K562 (cell line): ENCODE results near the gene KCNK1. TPM values are rescaled to one million over a fixed set of nuclear protein-coding genes. Genes with fewer than 3 reads are reported as not detected.
A peak's percentile ranks its signal among the peaks of the same experiment; 100 is the strongest.

ENCODE experiments used
- ASH1L ChIP-seq: fragments of 450-650 bp; IDR thresholded peaks from 2 replicates; pipeline ENCODE4 v1.6.1; 2018; ENCODE audit warnings: borderline replicate concordance, mild to moderate bottlenecking, low read depth; ENCODE audit not compliant: partially characterized antibody
- CXXC5 ChIP-seq: fragments of 250-450 bp; sonication (Bioruptor Pico); IDR thresholded peaks from 2 replicates; pipeline ENCODE4 v1.8.0; 2022; ENCODE audit warnings: inconsistent platforms, mild to moderate bottlenecking, moderate library complexity
- MYNN ChIP-seq, 2 experiments: sonication (generic); formaldehyde crosslinking in 1 of 2; IDR thresholded peaks; 2 replicates each; pipeline versions ENCODE4 v1.5.0 to v1.6.1; 2016 to 2020; ENCODE audit warnings: antibody characterized with exemption in 1 of 2, missing genetic modification reagents in 1 of 2
- NCOA1 ChIP-seq: fragments of 450-650 bp; IDR thresholded peaks from 2 replicates; pipeline ENCODE4 v1.6.1; 2016; ENCODE audit warnings: low read depth
- NFIC ChIP-seq: fragments of 450-650 bp; IDR thresholded peaks from 2 replicates; pipeline ENCODE4 v1.6.1; 2017; ENCODE audit warnings: mild to moderate bottlenecking, inconsistent platforms
- SMC3 ChIP-seq: conservative IDR thresholded peaks from 2 replicates; pipeline ENCODE4 v1.6.1; 2011; ENCODE audit warnings: low read depth, low read length, improper control_type of control experiment; ENCODE audit not compliant: insufficient read depth
- THRAP3 ChIP-seq: fragments of 450-650 bp; IDR thresholded peaks from 2 replicates; pipeline ENCODE4 v1.6.1; 2016; ENCODE audit warnings: mild to moderate bottlenecking, inconsistent platforms, borderline replicate concordance
- ZNF143 ChIP-seq: sonication (generic); formaldehyde crosslinking; IDR thresholded peaks from 2 replicates; pipeline ENCODE4 v1.9.0; 2022; ENCODE audit warnings: mild to moderate bottlenecking, missing genetic modification reagents
- ZNF699 ChIP-seq: fragments of 250-450 bp; sonication (Bioruptor Pico); IDR thresholded peaks from 2 replicates; pipeline ENCODE4 v1.8.0; 2021; ENCODE audit warnings: mild to moderate bottlenecking, moderate library complexity; ENCODE audit not compliant: insufficient replicate concordance
- ZNF830 ChIP-seq: fragments of 250-450 bp; sonication (Bioruptor Pico); IDR thresholded peaks from 2 replicates; pipeline ENCODE4 v1.5.0; 2021; ENCODE audit warnings: mild to moderate bottlenecking
- polyA plus RNA-seq, 8 experiments: library from polyadenylated mRNA; depleted of rRNA in 4 of 8; stranded (reverse) in 5 of 8; unstranded in 3 of 8; fragments of >200 nt; fragmentation: Nextera tagmentation in 2 of 8; fragmentation: Illumina TruSeq in 1 of 8; extraction: Ambion mirVana in 2 of 8; extraction: Trizol in 1 of 8; gene quantifications; 2 replicates each; pipeline versions ENCODE4 v1.2.1 to v1.2.3, GENCODE V29; 2011 to 2014; ENCODE audit warnings: inconsistent platforms in 1 of 8, missing spikeins in 1 of 8
- total RNA-seq, 7 experiments: library from RNA; depleted of rRNA in 6 of 7; stranded (reverse); fragments of >200 nt in 6 of 7; fragmentation: Illumina TruSeq in 2 of 7; extraction: Trizol in 2 of 7; gene quantifications; 2 replicates each; pipeline versions ENCODE4 v1.2.1 to v1.2.3, GENCODE V29; 2011 to 2021; ENCODE audit warnings: low replicate concordance in 1 of 7
- TF ChIP-seq, protein P1 (sequence below): fragments of 450-650 bp; conservative IDR thresholded peaks from 2 replicates; pipeline ENCODE4 v1.6.1; 2016; ENCODE audit warnings: missing genetic modification characterization, low read depth, mild to moderate bottlenecking, missing compliant biosample characterization, moderate library complexity
- TF ChIP-seq, protein P2 (sequence below): fragments of 250-450 bp; sonication (Bioruptor Pico); IDR thresholded peaks from 2 replicates; pipeline ENCODE4 v1.4.0; 2020; ENCODE audit warnings: mild to moderate bottlenecking, moderate library complexity, borderline replicate concordance
- TF ChIP-seq, protein P3 (sequence below): fragments of 150-350 bp; conservative IDR thresholded peaks from 2 replicates; pipeline ENCODE4 v1.6.1; 2014; ENCODE audit warnings: low read length
- TF ChIP-seq, protein P4 (sequence below): sonication (generic); IDR thresholded peaks from 2 replicates; pipeline ENCODE4 v1.6.1; 2016

KCNK1 gene
- total and polyA plus RNA-seq, 9 of the 15 experiments (the other 6 are each of a cell fraction or from before 2014, with no cell fraction given), result 3.1 to 22.7 (median 6.0) TPM

DNA sequence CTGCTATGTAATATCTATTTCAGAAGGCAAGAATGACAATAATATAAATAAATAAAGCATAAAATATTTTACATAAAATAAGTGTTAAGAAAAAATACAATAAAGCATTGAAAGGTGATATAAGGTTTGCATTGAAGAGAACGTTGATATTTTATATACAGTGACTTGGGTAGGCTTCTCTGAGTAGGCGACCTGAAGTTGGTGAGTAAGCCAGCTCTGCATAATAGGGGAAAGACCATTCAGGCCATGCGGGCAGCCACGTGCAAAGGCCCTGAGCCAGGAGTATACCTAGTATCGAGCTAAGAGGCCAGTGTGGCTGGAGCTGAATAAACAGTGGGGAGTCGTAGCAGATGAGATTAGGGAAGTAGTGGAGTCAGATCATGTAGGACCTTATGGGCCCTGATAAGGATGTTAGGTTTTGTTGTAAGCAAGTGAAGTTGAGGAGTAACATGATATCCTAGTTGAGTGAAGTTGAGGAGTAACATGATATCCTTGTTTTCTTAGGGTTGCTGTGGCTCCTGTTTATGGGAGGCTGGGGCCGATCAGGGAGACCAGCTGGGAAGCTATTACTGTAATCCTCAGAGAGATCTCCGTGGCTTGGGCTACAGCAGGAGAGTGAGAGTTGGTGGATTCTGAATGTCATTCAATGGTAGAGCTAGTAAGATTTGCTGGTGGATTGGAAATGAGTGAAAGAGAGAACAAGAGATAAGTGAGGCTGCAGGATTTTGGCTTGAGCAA is 22.0 kb downstream of the KCNK1 start (continued):
- TF ChIP-seq NFIC (peak; percentile 97), THRAP3 (peak; percentile 69; the same call in 1 of the 2 replicates), ASH1L (peak; percentile 58), NCOA1 (peak; percentile 96), ZNF143 (CRISPR knock-in tag) (no peak), SMC3 (0 out of 2 replicates have a peak, but pooled peaks have one; percentile 31), MYNN (IDR thresholded peaks at IDR 0.05) (peak; percentile 91), MYNN (CRISPR knock-in tag; IDR thresholded peaks at IDR 0.05) (no peak), ZNF830 (CRISPR knock-in tag) (no peak), ZNF699 (CRISPR knock-in tag) (no peak), CXXC5 (CRISPR knock-in tag) (peak; percentile 90)
- TF ChIP-seq, protein P1, sequence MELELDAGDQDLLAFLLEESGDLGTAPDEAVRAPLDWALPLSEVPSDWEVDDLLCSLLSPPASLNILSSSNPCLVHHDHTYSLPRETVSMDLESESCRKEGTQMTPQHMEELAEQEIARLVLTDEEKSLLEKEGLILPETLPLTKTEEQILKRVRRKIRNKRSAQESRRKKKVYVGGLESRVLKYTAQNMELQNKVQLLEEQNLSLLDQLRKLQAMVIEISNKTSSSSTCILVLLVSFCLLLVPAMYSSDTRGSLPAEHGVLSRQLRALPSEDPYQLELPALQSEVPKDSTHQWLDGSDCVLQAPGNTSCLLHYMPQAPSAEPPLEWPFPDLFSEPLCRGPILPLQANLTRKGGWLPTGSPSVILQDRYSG, result 0 out of 2 replicates have a peak, but pooled peaks have one; percentile 66
- TF ChIP-seq, protein P2, sequence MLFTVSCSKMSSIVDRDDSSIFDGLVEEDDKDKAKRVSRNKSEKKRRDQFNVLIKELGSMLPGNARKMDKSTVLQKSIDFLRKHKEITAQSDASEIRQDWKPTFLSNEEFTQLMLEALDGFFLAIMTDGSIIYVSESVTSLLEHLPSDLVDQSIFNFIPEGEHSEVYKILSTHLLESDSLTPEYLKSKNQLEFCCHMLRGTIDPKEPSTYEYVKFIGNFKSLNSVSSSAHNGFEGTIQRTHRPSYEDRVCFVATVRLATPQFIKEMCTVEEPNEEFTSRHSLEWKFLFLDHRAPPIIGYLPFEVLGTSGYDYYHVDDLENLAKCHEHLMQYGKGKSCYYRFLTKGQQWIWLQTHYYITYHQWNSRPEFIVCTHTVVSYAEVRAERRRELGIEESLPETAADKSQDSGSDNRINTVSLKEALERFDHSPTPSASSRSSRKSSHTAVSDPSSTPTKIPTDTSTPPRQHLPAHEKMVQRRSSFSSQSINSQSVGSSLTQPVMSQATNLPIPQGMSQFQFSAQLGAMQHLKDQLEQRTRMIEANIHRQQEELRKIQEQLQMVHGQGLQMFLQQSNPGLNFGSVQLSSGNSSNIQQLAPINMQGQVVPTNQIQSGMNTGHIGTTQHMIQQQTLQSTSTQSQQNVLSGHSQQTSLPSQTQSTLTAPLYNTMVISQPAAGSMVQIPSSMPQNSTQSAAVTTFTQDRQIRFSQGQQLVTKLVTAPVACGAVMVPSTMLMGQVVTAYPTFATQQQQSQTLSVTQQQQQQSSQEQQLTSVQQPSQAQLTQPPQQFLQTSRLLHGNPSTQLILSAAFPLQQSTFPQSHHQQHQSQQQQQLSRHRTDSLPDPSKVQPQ (CRISPR knock-in tag), result peak; percentile 96
- TF ChIP-seq, protein P3, sequence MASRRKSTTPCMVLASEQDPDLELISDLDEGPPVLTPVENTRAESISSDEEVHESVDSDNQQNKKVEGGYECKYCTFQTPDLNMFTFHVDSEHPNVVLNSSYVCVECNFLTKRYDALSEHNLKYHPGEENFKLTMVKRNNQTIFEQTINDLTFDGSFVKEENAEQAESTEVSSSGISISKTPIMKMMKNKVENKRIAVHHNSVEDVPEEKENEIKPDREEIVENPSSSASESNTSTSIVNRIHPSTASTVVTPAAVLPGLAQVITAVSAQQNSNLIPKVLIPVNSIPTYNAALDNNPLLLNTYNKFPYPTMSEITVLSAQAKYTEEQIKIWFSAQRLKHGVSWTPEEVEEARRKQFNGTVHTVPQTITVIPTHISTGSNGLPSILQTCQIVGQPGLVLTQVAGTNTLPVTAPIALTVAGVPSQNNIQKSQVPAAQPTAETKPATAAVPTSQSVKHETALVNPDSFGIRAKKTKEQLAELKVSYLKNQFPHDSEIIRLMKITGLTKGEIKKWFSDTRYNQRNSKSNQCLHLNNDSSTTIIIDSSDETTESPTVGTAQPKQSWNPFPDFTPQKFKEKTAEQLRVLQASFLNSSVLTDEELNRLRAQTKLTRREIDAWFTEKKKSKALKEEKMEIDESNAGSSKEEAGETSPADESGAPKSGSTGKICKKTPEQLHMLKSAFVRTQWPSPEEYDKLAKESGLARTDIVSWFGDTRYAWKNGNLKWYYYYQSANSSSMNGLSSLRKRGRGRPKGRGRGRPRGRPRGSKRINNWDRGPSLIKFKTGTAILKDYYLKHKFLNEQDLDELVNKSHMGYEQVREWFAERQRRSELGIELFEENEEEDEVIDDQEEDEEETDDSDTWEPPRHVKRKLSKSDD, result no peak
- TF ChIP-seq, protein P4, sequence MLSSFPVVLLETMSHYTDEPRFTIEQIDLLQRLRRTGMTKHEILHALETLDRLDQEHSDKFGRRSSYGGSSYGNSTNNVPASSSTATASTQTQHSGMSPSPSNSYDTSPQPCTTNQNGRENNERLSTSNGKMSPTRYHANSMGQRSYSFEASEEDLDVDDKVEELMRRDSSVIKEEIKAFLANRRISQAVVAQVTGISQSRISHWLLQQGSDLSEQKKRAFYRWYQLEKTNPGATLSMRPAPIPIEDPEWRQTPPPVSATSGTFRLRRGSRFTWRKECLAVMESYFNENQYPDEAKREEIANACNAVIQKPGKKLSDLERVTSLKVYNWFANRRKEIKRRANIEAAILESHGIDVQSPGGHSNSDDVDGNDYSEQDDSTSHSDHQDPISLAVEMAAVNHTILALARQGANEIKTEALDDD, result peak; percentile 99
